ENCODE results near the gene RNF141.

RNF141 gene

GRCh38 chr11:10539339-10539738 lies 1.6 kb downstream of the RNF141 start:
- DNase-seq (ENCODE audit: extremely low read depth, low read depth) = no peak
- H3K4me3 ChIP-seq (replicated peaks; ENCODE audit: low read depth, low read length) = no peak overlapping the region
- TF ChIP-seq CTCF (IDR thresholded peaks at IDR 0.05; ENCODE audit: low read depth, low read length, missing control alignments) = no peak

- no peak for DNase-seq (ENCODE audit: extremely low read depth, low read depth)
- H3K4me3 ChIP-seq (replicated peaks; ENCODE audit: low read depth, low read length) = no peak overlapping the region
- TF ChIP-seq CTCF (IDR thresholded peaks at IDR 0.05; ENCODE audit: low read depth, low read length, missing control alignments) = no peak
These were observed 2.1 kb downstream of the RNF141 start for GRCh38 chr11:10538924-10539323.

GRCh38 chr11:10537600-10537999 lies 3.4 kb downstream of the RNF141 start:
- no peak for TF ChIP-seq CTCF (IDR thresholded peaks at IDR 0.05; ENCODE audit: low read depth, low read length, missing control alignments)
- DNase-seq (ENCODE audit: extremely low read depth, low read depth) = no peak

DNA sequence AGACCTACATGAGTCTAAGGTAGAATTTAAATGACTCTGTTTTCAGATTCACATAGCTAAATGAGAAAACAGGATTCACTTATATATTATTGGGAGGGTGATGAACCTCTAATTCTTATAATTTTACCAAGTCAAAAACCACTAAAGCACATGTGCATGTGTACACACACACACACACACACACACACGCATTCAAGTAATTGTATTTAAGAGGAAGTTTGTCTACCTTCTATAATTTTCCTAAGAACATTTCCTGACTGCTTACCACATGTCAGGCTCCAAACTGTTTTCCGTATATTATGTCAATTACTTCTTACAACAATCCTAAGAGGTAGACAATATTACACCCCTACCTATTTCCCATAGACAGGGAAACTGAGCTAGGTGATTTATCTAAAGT lies 6.7 kb downstream of the RNF141 start:
- H3K4me3 ChIP-seq (replicated peaks; ENCODE audit: low read depth, low read length) = no peak overlapping the region
- TF ChIP-seq CTCF (IDR thresholded peaks at IDR 0.05; ENCODE audit: low read depth, low read length, missing control alignments) = no peak
- no peak for DNase-seq (ENCODE audit: extremely low read depth, low read depth)

More at GRCh38 chr11:10537600-10537999, 3.4 kb downstream of the RNF141 start:
- H3K4me3 ChIP-seq (replicated peaks; ENCODE audit: low read depth, low read length) = no peak overlapping the region

GRCh38 chr11:10533323-10533722 lies 7.7 kb downstream of the RNF141 start:
- no peak for TF ChIP-seq CTCF (IDR thresholded peaks at IDR 0.05; ENCODE audit: low read depth, low read length, missing control alignments)
- no peak overlapping the region for H3K4me3 ChIP-seq (replicated peaks; ENCODE audit: low read depth, low read length)
- DNase-seq (ENCODE audit: extremely low read depth, low read depth) = no peak

GRCh38 chr11:10532526-10532925 lies 8.5 kb downstream of the RNF141 start:
- no peak for DNase-seq (ENCODE audit: extremely low read depth, low read depth)
- TF ChIP-seq CTCF (IDR thresholded peaks at IDR 0.05; ENCODE audit: low read depth, low read length, missing control alignments) = no peak
- H3K4me3 ChIP-seq (replicated peaks; ENCODE audit: low read depth, low read length) = no peak overlapping the region

DNA sequence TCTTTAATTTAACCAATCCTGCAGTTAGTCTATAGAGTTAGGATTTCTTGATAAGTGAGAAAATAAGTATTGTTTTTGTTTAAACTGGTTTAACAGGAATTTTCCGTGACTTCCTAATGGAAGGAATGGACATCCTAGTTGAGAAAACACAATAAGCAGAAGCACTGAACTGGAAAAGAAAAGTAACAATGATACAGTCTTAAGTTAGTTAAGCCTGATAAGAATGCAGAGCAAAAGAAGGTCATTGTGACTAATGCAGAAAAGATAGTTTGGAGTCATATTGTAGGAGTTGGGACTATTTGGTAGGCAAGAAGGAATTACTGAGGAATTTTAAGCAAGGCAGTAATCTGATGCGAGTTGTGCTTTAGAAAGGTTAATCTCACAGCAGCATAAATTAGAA lies 11.7 kb downstream of the RNF141 start:
- no peak overlapping the region for H3K4me3 ChIP-seq (replicated peaks; ENCODE audit: low read depth, low read length)
- DNase-seq (ENCODE audit: extremely low read depth, low read depth) = no peak
- no peak for TF ChIP-seq CTCF (IDR thresholded peaks at IDR 0.05; ENCODE audit: low read depth, low read length, missing control alignments)

All from HFF-Myc (cell line).